OCI-LY7 (cell line): ENCODE data around the gene RCOR1. TPM values are rescaled to one million over a fixed set of nuclear protein-coding genes. Genes with fewer than 3 reads are reported as not detected.
A peak's percentile ranks its signal among the peaks of the same experiment; 100 is the strongest.
"Not testable (repeated sequence)": the region's sequence is repeated elsewhere in the genome, so short reads cannot be mapped to it uniquely, and the experiment has no call there.

Source experiments
- BruUV-seq: library from RNA; stranded (reverse); fragments of 400-500 nt; replicated peaks from 2 replicates; lab custom pipeline; 2021; lab: Mats Ljungman, UMichigan
- CTCF ChIA-PET: fragments of 300-600 bp; sonication (Branson Sonifier 250); formaldehyde crosslinking; loops from one replicate; lab custom pipeline; 2022; ENCODE audit warnings: antibody characterized with exemption; ENCODE audit not compliant: unreplicated experiment; lab: Charles Lee
- POLR2A ChIA-PET: fragments of 300-600 bp; sonication (Branson Sonifier 250); formaldehyde crosslinking; loops from one replicate; lab custom pipeline; 2022; ENCODE audit warnings: antibody characterized with exemption; lab: Charles Lee
- DNase-seq: peaks from one replicate; pipeline ENCODE4 v3.0.0-alpha.2; 2015; ENCODE audit warnings: low spot score
- H2AFZ ChIP-seq: fragments of 200-600 bp; sonication (generic), shearing (Covaris generic); 2 replicates; pipeline ENCODE4 v1.6.1; 2014; ENCODE audit warnings: mild to moderate bottlenecking, antibody characterized with exemption, low read length, moderate library complexity
- H3K27ac ChIP-seq: fragments of 200-600 bp; sonication (generic); 2 replicates; pipeline ENCODE4 v1.5.1; 2014; ENCODE audit warnings: mixed run types, low read depth, mild to moderate bottlenecking, moderate library complexity, low read length, inconsistent platforms; ENCODE audit not compliant: poor library complexity, severe bottlenecking
- H3K36me3 ChIP-seq: fragments of 200-600 bp; sonication (generic); 2 replicates; pipeline ENCODE4 v1.6.1; 2014; ENCODE audit warnings: mild to moderate bottlenecking, antibody characterized with exemption, low read length, moderate library complexity, mixed read lengths; ENCODE audit not compliant: insufficient read depth
- H3K4me1 ChIP-seq: fragments of 200-600 bp; sonication (generic); 2 replicates; pipeline ENCODE4 v1.5.1; 2014; ENCODE audit warnings: mild to moderate bottlenecking, low read length; ENCODE audit not compliant: insufficient read depth, poor library complexity, severe bottlenecking
- H3K4me2 ChIP-seq: fragments of 200-600 bp; sonication (generic); 2 replicates; pipeline ENCODE4 v1.6.1; 2014; ENCODE audit warnings: mild to moderate bottlenecking, low read length
- H3K4me3 ChIP-seq: fragments of 200-600 bp; sonication (generic); 2 replicates; pipeline ENCODE4 v1.5.1; 2014; ENCODE audit warnings: mild to moderate bottlenecking, low read depth, low read length; ENCODE audit not compliant: poor library complexity, severe bottlenecking
- H3K79me2 ChIP-seq: fragments of 200-600 bp; sonication (generic); 2 replicates; pipeline ENCODE4 v1.6.1; 2016; ENCODE audit warnings: low read depth, mild to moderate bottlenecking, low read length, moderate library complexity, mixed read lengths; ENCODE audit not compliant: insufficient read depth
- H3K9me2 ChIP-seq: fragments of 200-600 bp; sonication (generic); 2 replicates; pipeline ENCODE4 v1.6.1; 2016; ENCODE audit warnings: mild to moderate bottlenecking, low read length, mixed read lengths; ENCODE audit not compliant: insufficient read depth
- H3K9me3 ChIP-seq: fragments of 200-600 bp; sonication (generic); 2 replicates; pipeline ENCODE4 v1.6.1; 2014; ENCODE audit warnings: mild to moderate bottlenecking, mixed run types, low read length, mixed read lengths
- H4K20me1 ChIP-seq: fragments of 200-600 bp; sonication (generic); 2 replicates; pipeline ENCODE4 v1.6.1; 2014; ENCODE audit warnings: mild to moderate bottlenecking, antibody characterized with exemption, low read length, moderate library complexity, mixed read lengths; ENCODE audit not compliant: insufficient read depth
- CTCF ChIP-seq: fragments of 200-600 bp; sonication (generic); conservative IDR thresholded peaks from 2 replicates; pipeline ENCODE4 v1.5.1; 2014; ENCODE audit warnings: mild to moderate bottlenecking, antibody characterized with exemption, low read length, moderate library complexity, mixed read lengths
- EZH2phosphoT487 ChIP-seq: fragments of 200-600 bp; sonication (generic); IDR thresholded peaks from 2 replicates; pipeline ENCODE4 v1.6.1; 2018; ENCODE audit warnings: low read depth, borderline replicate concordance, mild to moderate bottlenecking, mixed run types, antibody characterized with exemption, low read length, moderate library complexity, mixed read lengths
- intact Hi-C: fragments of 100-400 bp; cut with micrococcal nuclease; formaldehyde crosslinking; loops from one replicate; pipeline ENCODE4 v1.10.0; 2022; ENCODE audit not compliant: unreplicated experiment
- total RNA-seq, 2 experiments: library from RNA; depleted of rRNA in 1 of 2; stranded (reverse); fragments of >200 nt in 1 of 2; shearing (Covaris generic) in 1 of 2; gene quantifications; 2 replicates each; pipeline ENCODE4 v1.2.3, GENCODE V29; 2014 to 2022

Gene RCOR1
- total RNA-seq, 2 experiments from 2014 or later: 12.1 to 30.2 TPM

- intact Hi-C loops: no loop called here
- CTCF ChIA-PET: no interaction called here
Observed at GRCh38 chr14:102633906-102634595, 41.6 kb downstream of the RCOR1 start.

GRCh38 chr14:102639611-102640010, 47.2 kb downstream of the RCOR1 start:
- Histone ChIP-seq H3K79me2 (peaks cover 60% of the 10 kb centered on the region), H3K4me1 (peaks cover 31% of the 10 kb centered on the region)
- H3K27ac ChIP-seq, H3K4me2 ChIP-seq, CTCF ChIA-PET, H2AFZ ChIP-seq, DNase-seq, H3K9me3 ChIP-seq, BruUV-seq, H4K20me1 ChIP-seq, H3K4me3 ChIP-seq, H3K9me2 ChIP-seq, H3K36me3 ChIP-seq: not testable (repeated sequence)
- POLR2A ChIA-PET: interaction anchor here (1.0 to 1.5 kb wide), 3 partner anchors 9 to 31 kb away, joined by 3 to 4 read pairs (median 4); no protein-coding TSS in a partner anchor
- intact Hi-C loops: loop anchor here (5.0 kb wide), 1 partner anchor 32 kb away; no protein-coding TSS in a partner anchor

More at GRCh38 chr14:102633906-102634595, 41.6 kb downstream of the RCOR1 start:
- Histone ChIP-seq H3K4me2 (no peak overlapping the region), H3K4me3 (no peak overlapping the region), H4K20me1 (no peaks in the 10 kb centered on the region), H3K79me2 (peaks cover 23% of the 10 kb centered on the region; the same call in 1 of the 2 replicates), H3K9me2 (no peaks in the 10 kb centered on the region), H3K4me1 (peaks cover 18% of the 10 kb centered on the region), H2AFZ (no peak overlapping the region), H3K27ac (no peak overlapping the region), H3K36me3 (no peaks in the 10 kb centered on the region; the same call in 1 of the 2 replicates), H3K9me3 (no peaks in the 10 kb centered on the region)
- BruUV-seq: no TSS peak
- TF ChIP-seq CTCF (no peak), EZH2phosphoT487 (no peak)
- no peak for DNase-seq
- POLR2A ChIA-PET: interaction anchor here (1.1 kb wide), 1 partner anchor 12 kb away, joined by 3 read pairs; no protein-coding TSS in a partner anchor

- H3K9me2 ChIP-seq: no peaks in the 10 kb centered on the region
- H3K79me2 ChIP-seq: peaks cover 90% of the 10 kb centered on the region
- POLR2A ChIA-PET: interaction anchor here (0.6 to 0.7 kb wide), 2 partner anchors 11 to 50 kb away, joined by 3 to 4 read pairs; no protein-coding TSS in a partner anchor
- no peaks in the 10 kb centered on the region for H3K9me3 ChIP-seq
- BruUV-seq: no TSS peak
- H3K27ac ChIP-seq: peak overlapping the region; percentile 40
- no peak overlapping the region for H2AFZ ChIP-seq
- no peaks in the 10 kb centered on the region for H3K36me3 ChIP-seq
- H3K4me3 ChIP-seq: no peak overlapping the region
- peak; percentile 41 for DNase-seq
- intact Hi-C loops: loop anchor here (5.0 kb wide), 1 partner anchor 37 kb away; no protein-coding TSS in a partner anchor
- H4K20me1 ChIP-seq: peaks cover 17% of the 10 kb centered on the region; the same call in 1 of the 2 replicates
- peak overlapping the region; percentile 63 for H3K4me2 ChIP-seq
- H3K4me1 ChIP-seq: peaks cover 45% of the 10 kb centered on the region
- CTCF ChIA-PET: interaction anchor here (1.0 kb wide), 1 partner anchor 36 kb away, joined by 4 read pairs; no protein-coding TSS in a partner anchor
- TF ChIP-seq CTCF (no peak), EZH2phosphoT487 (no peak)
Observed at GRCh38 chr14:102644523-102644922, 52.1 kb downstream of the RCOR1 start.
